Measurements from ENCODE around the gene PPARG.

Gene PPARG

GRCh38 chr3:12408984-12409683 is 120.3 kb downstream of the PPARG start:
- H3K79me2 ChIP-seq (ENCODE audit: control insufficient read depth, low read length) = no peaks in the 10 kb centered on the region
- no peak overlapping the region for H3K4me2 ChIP-seq (ENCODE audit: low read length)
- no peak overlapping the region for H3K27ac ChIP-seq (ENCODE audit: low read depth, low read length)
- H3K9me2 ChIP-seq (replicated peaks; ENCODE audit: control insufficient read depth, low read length) = no peaks in the 10 kb centered on the region
- H3K9me3 ChIP-seq (ENCODE audit: control insufficient read depth, insufficient read depth, low read length) = no peaks in the 10 kb centered on the region
- no peaks in the 10 kb centered on the region for H3K36me3 ChIP-seq (ENCODE audit: control insufficient read depth, low read length)
- H3F3A ChIP-seq (ENCODE audit: control insufficient read depth, insufficient read depth) = no peaks in the 10 kb centered on the region
- H4K20me1 ChIP-seq (ENCODE audit: control insufficient read depth, insufficient read depth, low read depth, low read length) = no peaks in the 10 kb centered on the region
- H3K4me1 ChIP-seq (ENCODE audit: control insufficient read depth, low read length) = no peaks in the 10 kb centered on the region
- TF ChIP-seq, protein P1, sequence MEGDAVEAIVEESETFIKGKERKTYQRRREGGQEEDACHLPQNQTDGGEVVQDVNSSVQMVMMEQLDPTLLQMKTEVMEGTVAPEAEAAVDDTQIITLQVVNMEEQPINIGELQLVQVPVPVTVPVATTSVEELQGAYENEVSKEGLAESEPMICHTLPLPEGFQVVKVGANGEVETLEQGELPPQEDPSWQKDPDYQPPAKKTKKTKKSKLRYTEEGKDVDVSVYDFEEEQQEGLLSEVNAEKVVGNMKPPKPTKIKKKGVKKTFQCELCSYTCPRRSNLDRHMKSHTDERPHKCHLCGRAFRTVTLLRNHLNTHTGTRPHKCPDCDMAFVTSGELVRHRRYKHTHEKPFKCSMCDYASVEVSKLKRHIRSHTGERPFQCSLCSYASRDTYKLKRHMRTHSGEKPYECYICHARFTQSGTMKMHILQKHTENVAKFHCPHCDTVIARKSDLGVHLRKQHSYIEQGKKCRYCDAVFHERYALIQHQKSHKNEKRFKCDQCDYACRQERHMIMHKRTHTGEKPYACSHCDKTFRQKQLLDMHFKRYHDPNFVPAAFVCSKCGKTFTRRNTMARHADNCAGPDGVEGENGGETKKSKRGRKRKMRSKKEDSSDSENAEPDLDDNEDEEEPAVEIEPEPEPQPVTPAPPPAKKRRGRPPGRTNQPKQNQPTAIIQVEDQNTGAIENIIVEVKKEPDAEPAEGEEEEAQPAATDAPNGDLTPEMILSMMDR (IDR thresholded peaks at IDR 0.05; ENCODE audit: low read depth, low read length, poor library complexity, severe bottlenecking) = no peak
- TF ChIP-seq EZH2phosphoT487 (IDR thresholded peaks at IDR 0.05; ENCODE audit: borderline replicate concordance, low read length) = no peak
- peaks cover 25% of the 10 kb centered on the region for H3K27me3 ChIP-seq (ENCODE audit: control insufficient read depth, low read length)
- no peak overlapping the region for H3K4me3 ChIP-seq (ENCODE audit: low read length)

- Histone ChIP-seq H4K20me1 (ENCODE audit: control insufficient read depth, insufficient read depth, low read depth, low read length) (no peaks in the 10 kb centered on the region), H3K27ac (ENCODE audit: low read depth, low read length) (no peak overlapping the region), H3K4me1 (ENCODE audit: control insufficient read depth, low read length) (no peaks in the 10 kb centered on the region), H3K27me3 (ENCODE audit: control insufficient read depth, low read length) (peaks cover 27% of the 10 kb centered on the region), H3F3A (ENCODE audit: control insufficient read depth, insufficient read depth) (no peaks in the 10 kb centered on the region), H3K9me2 (replicated peaks; ENCODE audit: control insufficient read depth, low read length) (no peaks in the 10 kb centered on the region), H3K79me2 (ENCODE audit: control insufficient read depth, low read length) (no peaks in the 10 kb centered on the region), H3K9me3 (ENCODE audit: control insufficient read depth, insufficient read depth, low read length) (no peaks in the 10 kb centered on the region), H3K4me3 (ENCODE audit: low read length) (no peak overlapping the region), H3K36me3 (ENCODE audit: control insufficient read depth, low read length) (no peaks in the 10 kb centered on the region), H3K4me2 (ENCODE audit: low read length) (no peak overlapping the region)
- TF ChIP-seq, protein P1 (IDR thresholded peaks at IDR 0.05; ENCODE audit: low read depth, low read length, poor library complexity, severe bottlenecking) = no peak
- TF ChIP-seq EZH2phosphoT487 (IDR thresholded peaks at IDR 0.05; ENCODE audit: borderline replicate concordance, low read length) = no peak
Measured at GRCh38 chr3:12409684-12410596, 121.1 kb downstream of the PPARG start.

GRCh38 chr3:12413721-12414255 is 124.9 kb downstream of the PPARG start:
- Histone ChIP-seq H3K4me2 (ENCODE audit: low read length) (no peak overlapping the region), H3K27ac (ENCODE audit: low read depth, low read length) (no peak overlapping the region), H3K27me3 (ENCODE audit: control insufficient read depth, low read length) (peaks cover 17% of the 10 kb centered on the region; the same call in 1 of the 2 replicates), H3K9me3 (ENCODE audit: control insufficient read depth, insufficient read depth, low read length) (no peaks in the 10 kb centered on the region), H4K20me1 (ENCODE audit: control insufficient read depth, insufficient read depth, low read depth, low read length) (no peaks in the 10 kb centered on the region), H3K4me1 (ENCODE audit: control insufficient read depth, low read length) (no peaks in the 10 kb centered on the region), H3K9me2 (replicated peaks; ENCODE audit: control insufficient read depth, low read length) (no peaks in the 10 kb centered on the region), H3K79me2 (ENCODE audit: control insufficient read depth, low read length) (no peaks in the 10 kb centered on the region), H3K36me3 (ENCODE audit: control insufficient read depth, low read length) (no peaks in the 10 kb centered on the region), H3K4me3 (ENCODE audit: low read length) (no peak overlapping the region), H3F3A (ENCODE audit: control insufficient read depth, insufficient read depth) (no peaks in the 10 kb centered on the region)
- TF ChIP-seq EZH2phosphoT487 (IDR thresholded peaks at IDR 0.05; ENCODE audit: borderline replicate concordance, low read length) = no peak
- TF ChIP-seq, protein P1 (IDR thresholded peaks at IDR 0.05; ENCODE audit: low read depth, low read length, poor library complexity, severe bottlenecking) = no peak

Measured in DOHH2 (cell line).